HG02870 (cell line): ENCODE measurements around the gene IL36A.

Experiments used
- ATAC-seq: cut with Tn5 transposase; IDR thresholded peaks from one replicate; pipeline ENCODE4 v1.9.1; 2021; ENCODE audit warnings: mild to moderate bottlenecking, moderate library complexity; ENCODE audit not compliant: unreplicated experiment

The IL36A gene

GRCh38 chr2:113002677-113003076, 2.6 kb upstream of the IL36A start:
- no peak for ATAC-seq

GRCh38 chr2:113007250-113007649, 2.0 kb downstream of the IL36A start:
- ATAC-seq = no peak

- ATAC-seq = no peak
These were observed 4.4 kb downstream of the IL36A start for GRCh38 chr2:113009622-113010021.

- ATAC-seq = no peak
These were observed 4.8 kb downstream of the IL36A start for GRCh38 chr2:113010088-113010487.

- no peak for ATAC-seq
These were observed 5.8 kb downstream of the IL36A start for GRCh38 chr2:113011108-113011507.

- ATAC-seq = no peak
These were observed 7.4 kb downstream of the IL36A start for GRCh38 chr2:113012436-113013335.

- ATAC-seq = no peak
These were observed 8.0 kb downstream of the IL36A start for GRCh38 chr2:113013336-113013661.

GRCh38 chr2:113014067-113014466, 8.8 kb downstream of the IL36A start:
- no peak for ATAC-seq

- ATAC-seq = no peak
These were observed 9.8 kb downstream of the IL36A start for GRCh38 chr2:113015042-113015441.

GRCh38 chr2:113015655-113016054, 10.4 kb downstream of the IL36A start:
- no peak for ATAC-seq

GRCh38 chr2:113018509-113018908, 13.2 kb downstream of the IL36A start:
- ATAC-seq = no peak

GRCh38 chr2:113021312-113021711, 16.1 kb downstream of the IL36A start:
- ATAC-seq = no peak

GRCh38 chr2:113024764-113025163, 19.5 kb downstream of the IL36A start:
- ATAC-seq = no peak

GRCh38 chr2:113025737-113026136, 20.5 kb downstream of the IL36A start:
- no peak for ATAC-seq

GRCh38 chr2:113027691-113028090, 22.4 kb downstream of the IL36A start:
- no peak for ATAC-seq

GRCh38 chr2:113028112-113028511, 22.9 kb downstream of the IL36A start:
- no peak for ATAC-seq

- no peak for ATAC-seq
These were observed 27.5 kb downstream of the IL36A start for GRCh38 chr2:113032737-113033136.

GRCh38 chr2:113034016-113034415, 28.8 kb downstream of the IL36A start:
- no peak for ATAC-seq

- no peak for ATAC-seq
These were observed 31.5 kb downstream of the IL36A start for GRCh38 chr2:113036763-113037162.

- ATAC-seq = no peak
These were observed 33.0 kb downstream of the IL36A start for GRCh38 chr2:113038291-113038690.

GRCh38 chr2:113039158-113039557, 33.9 kb downstream of the IL36A start:
- ATAC-seq = no peak

- no peak for ATAC-seq
These were observed 34.5 kb downstream of the IL36A start for GRCh38 chr2:113039719-113040118.

- no peak for ATAC-seq
These were observed 36.6 kb downstream of the IL36A start for GRCh38 chr2:113041871-113042270.
